Ecto neural progenitor cell (in vitro differentiated cells): ENCODE results near the gene ITK.

Source experiments
- DNase-seq: peaks from one replicate; pipeline ENCODE4 v3.0.0-alpha.2; 2018; ENCODE audit warnings: low spot score

ITK gene

DNA sequence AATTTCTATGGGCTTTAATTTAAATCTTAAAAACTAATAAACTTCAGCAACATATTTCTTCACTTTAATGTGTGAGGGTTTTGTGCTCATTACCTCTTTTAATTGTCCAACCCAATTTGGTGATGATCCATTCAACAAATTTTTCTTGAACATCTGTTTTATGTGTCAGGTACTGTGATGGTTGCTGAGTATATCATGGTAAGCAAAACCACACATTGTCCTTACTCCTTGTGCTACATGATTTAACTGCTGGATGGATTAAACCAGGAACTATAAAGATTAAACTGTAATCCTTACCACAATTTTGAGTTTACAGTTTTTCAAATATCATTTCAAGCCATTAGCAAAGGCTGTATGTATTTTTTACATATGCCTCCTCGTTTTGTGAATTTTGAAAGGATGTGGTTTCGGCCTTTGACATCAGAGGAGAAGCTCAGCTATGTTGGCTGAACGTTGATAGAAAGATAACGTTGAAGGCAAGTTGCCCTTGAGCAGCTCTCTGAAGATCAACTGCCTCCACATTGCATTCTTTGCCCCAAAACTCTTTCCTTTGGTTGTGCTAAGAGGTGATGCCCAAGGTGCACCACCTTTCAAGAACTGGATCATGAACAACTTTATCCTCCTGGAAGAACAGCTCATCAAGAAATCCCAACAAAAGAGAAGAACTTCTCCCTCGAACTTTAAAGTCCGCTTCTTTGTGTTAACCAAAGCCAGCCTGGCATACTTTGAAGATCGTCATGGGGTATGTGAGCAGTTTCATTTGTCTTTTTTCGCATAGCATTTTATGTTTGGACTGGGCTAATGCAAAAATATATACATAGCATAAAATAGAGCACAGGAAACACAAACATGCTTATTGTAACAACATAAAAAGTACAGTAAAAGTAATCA is at the start of gene ITK:
Gene ITK (plus strand): TSS at position 467 of the 891 bp plus-strand sequence. CDS start 138 bp downstream, at position 605.
- no peak for DNase-seq

DNA sequence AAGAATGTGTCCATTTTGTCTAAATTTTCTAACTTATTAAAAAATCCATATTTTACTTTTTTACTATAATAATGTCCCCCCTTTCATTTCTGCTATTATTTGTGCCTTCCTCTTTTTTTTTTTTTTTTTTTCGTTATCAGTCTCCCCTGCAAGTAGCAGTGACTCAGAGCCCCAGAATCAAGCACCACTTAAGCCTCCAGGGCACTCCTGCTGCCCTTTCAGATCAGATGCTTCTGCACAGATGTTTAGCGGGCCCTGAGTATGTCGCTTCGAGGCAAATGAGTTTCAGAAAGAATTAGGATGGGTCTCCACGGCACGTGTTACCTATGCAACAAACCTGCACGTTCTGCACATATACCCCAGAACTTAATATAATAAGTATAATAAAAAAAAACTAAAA is 49.7 kb upstream of the ITK start:
- DNase-seq = no peak

DNA sequence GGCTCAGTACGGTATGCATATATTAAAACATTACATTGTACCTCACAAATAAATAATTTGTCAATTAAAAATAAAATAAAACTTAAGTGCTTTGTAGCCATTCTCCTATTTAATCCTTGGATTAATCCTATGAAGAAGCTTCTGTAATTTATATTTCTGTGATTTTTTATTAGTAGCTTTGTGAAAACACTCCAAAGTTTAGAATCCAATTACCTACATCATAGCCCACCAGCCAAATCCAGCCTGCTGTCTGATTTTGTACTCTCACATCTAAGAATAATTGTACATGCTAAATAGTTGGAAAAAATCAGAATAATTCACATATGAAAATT is 48.4 kb upstream of the ITK start:
- no peak for DNase-seq

DNA sequence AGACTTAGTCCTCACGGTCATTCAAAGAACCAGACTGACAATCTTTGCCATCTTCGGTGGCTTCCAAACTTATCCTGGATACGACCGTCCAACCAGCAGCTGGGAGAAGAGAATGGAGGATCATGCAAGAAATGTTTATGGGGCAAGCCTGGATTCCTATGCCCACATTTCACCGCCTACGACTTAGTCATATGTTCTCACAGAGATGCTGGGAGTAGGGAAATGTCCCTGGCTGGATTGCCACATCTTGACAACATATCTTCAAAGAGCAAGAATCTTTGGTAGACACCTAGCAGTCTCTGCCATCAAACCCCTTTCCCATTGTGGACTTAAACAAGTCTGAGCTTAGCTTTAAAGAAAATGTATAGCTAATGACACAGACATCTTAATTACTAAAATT is 42.9 kb upstream of the ITK start:
- no peak for DNase-seq

DNA sequence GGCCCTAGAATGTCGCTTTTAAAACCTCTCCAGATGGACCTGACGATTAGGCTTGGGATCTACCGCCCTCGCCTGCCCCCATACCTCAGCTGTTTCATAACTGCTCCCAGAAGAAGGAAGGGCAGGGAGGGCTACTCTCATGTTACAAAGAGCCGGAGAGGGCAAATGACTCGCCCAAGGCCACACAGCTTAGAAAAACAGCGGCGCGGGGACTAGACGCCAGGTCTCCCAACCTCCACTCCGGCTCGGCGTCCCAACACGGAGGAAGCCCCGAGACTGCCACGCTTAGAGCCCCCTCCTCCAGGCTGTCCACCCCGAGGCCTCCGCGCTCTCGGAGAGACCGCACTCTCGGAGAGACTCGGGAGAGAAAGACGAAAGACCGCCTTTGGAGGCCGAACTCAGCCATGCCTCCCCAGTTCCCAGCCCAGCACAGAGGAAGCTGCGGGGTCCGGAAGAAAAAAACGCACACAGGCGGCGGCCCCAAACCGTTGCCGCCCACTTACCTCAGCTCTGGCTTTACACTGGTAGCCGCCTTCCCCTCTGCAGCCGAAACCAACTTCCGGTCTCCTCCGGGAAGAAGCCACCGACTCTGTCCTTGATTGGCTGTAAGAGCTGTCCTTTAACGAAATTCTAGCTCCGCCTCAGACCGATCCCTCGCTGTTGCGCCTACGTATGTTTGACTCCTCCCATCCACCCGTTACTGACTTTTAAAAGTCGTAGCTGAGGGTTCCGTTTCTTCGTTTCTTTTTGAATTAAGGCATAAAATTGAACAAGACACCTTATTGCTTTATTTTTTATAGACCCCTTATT is 38.1 kb upstream of the ITK start, which contains the start of gene MED7:
Gene MED7 (minus strand): TSS at position 549 of the 810 bp plus-strand sequence. CDS start 3,434 bp downstream, outside the sequence.
- DNase-seq = peak; percentile 90

DNA sequence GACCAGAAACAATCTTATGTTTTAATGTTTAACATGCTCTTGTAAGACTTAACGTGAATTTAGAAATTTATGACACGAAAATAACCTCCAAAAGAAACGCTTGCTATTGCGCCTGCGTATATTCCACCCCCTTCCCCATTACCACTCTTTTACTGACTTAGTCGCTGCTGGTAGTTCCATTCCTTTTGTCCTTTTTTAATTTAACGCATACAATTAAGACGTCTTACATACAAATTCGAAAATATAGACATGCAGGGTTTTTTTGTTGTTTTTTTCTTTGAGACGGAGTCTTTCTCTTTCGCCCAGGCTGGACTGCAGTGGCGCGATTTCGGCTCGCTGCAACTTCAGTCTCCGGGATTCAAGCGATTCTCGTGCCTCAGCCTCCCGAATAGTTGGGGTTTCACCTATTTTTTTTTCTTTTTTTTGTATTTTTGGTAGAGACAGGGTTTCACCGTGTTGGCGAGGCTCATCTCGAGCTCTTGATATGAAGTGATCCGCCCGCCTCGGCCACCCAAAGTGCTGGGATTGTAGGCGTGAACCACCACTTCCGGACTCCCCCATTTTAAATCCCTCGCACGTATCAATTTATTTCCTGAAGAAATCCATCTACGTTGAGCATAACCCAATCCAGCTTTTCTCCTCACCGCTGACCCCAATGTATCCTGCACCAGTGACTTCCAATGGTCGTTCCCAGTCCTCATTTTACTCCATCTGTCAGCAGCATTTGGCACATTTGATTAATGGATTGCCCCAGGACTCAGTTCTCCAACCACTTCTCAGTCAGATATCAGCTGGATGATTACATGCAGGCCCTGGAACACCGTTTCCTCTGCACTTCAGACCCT is 37.3 kb upstream of the ITK start:
- no peak for DNase-seq

DNA sequence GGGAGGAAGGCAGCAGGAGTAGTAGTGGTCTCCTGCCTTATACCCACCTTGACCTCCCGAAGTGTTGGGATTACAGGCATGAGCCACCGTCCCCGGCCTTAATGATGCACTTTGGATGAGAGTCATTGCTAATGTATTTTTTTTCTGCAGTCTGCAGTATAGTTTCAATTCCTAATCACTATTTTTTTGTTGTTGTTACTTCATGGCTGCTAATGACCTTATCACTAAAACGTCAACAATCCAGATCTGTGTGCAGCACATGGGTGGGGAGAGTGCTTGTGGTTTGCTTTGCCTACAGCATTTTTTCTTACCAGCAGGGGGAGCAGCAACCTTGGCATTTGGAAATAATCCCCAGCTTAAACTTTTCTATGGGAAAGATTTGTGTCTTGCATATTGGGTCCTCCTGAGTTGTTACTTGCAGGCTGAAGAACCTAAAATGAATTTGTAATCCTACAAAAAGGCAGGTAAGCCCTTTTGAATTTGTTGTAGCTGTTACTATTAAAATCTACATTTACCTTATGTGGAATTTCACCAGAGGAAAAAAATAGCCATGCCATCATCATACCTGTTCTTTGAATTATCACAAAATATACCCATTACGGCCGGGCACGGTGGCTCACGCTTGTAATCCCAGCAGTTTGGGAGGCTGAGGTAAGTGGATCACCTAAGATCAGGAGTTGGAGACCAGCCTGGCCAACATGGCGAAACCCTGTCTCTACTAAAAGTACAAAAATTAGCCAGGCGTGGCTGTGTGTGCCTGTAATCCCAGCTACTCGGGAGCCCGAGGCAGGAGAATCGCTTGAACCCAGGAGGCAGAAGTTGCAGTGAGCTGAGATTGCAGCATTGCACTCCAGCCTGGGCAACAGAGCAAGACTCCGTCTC is 31.7 kb upstream of the ITK start:
- peak; percentile 60 for DNase-seq

DNA sequence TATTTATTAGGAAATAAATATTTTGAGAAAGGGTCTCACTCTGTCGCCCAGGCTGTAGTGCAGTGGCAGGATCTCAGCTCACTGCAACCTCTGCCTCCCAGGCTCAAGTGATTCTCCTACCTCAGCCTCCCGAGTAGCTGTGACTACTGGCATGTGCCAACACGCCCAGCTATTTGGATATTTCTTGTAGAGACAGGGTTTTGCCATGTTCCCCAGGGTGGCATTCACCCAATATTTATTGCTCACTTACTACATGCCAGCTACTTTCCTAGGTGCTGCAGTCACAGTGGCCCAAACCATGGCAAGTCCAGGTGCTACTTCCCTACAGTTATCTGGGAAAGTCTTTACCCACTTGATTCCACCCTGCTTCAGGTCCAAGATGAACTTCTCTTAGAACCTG is 29.6 kb upstream of the ITK start:
- no peak for DNase-seq

DNA sequence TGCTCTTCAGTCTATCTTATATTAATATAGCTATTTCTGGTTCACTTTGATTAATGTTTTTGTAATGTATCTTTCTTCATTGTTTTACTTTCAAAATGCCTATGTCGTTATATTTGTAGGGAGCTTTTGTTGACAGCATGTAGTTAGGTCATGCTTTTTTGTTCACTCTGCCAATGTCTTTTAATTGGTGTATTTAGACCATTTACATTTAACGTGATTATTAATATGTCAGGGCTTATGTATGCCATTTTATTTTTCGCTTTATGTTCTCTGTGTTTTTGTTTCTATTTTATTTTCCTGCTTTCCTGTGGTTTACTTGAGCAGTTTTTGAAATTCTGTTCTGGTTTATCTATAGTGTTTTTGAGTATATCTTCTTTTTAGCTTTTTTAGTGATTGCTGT is 25.3 kb upstream of the ITK start:
- DNase-seq = no peak

DNA sequence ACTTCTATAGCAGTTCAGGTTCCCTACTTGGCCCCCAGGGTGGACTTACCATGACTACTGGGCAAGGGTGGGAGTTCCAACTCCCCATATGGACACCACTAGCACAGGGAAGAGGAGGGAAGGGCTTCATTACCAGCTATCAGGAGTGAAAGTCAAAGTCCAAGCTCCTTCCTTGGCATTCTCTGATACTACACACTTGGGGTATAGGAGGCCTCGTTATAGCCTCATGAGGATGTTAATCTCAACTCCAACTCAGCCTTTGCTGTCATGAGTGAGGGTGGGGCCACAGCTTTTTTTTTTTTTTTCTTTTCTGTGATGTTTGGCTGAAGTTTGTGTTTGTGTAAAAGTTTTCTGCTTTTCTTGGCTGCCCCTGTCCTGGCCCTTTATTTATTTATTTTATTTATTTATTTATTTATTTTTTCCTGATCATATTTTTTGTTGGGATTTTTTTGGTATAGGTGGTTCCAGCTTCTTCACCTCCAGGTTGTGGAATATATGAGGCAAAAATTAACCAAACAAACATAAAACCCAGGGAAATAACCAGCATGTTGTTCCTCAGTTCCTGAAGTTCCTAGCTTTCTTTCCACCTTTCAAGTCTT is 23.2 kb upstream of the ITK start:
- no peak for DNase-seq

DNA sequence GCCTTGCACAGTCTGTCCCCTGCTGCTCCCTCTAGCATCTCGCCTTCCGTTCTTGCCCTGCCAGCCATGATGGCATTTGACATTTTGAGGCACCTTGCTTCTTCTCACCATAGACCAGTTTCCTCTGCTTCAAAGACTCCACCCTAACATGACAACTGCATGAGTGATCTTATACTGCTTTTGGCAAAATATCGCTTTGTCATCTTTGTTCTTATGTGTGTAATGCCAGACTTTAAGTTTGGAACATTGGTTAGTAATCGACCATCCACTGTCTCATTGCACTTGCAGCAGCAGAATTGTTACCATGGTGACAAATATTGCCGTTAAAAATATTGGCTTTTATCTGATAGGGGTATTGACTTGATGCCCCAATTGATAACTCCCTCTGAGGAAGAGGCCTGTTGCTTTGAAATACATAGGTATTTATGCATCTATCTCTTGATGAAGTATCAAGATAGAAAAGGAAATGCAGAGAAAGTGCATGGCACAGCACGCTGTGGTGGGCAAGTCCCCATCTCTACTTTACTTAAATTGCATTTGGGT is 21.4 kb upstream of the ITK start:
- no peak for DNase-seq

DNA sequence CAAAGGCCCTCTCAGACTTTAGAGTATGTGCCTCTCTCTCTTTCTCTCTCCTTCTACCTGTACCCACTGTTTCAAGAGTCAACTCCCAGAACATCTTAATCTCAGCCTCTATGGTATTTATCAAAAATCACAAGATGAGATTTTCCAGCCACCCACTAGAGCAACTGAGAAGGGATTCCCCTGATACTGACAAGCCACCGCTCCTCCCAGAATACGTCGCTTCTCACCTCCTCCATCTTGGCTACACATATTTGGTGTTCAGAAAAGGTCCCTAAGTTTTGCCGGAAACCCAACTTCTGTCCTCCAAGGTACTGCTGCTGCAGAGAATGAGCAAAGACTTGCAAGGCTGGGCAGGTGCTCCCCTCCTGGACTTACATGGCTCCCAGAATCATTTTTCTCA is 20.6 kb upstream of the ITK start:
- no peak for DNase-seq

DNA sequence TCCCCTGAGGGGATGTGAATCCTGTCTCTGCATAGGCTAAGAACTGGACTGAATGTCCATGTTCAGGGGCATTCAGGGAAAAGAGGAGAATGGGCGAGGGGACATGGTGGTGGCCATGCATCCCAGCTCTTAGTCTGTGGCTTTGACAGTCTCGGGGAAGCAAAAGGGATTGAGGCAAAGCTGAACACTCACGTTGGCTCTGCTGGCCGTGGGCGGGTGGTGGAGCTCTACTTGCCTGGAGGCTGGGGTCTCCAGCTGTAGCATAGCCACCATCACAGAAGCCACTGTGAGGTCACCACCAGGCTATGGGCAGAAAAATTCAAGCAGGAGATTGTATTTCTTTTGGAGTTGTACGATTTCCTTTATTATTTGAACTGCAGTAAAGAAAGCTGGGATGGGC is 18.6 kb upstream of the ITK start:
- no peak for DNase-seq

DNA sequence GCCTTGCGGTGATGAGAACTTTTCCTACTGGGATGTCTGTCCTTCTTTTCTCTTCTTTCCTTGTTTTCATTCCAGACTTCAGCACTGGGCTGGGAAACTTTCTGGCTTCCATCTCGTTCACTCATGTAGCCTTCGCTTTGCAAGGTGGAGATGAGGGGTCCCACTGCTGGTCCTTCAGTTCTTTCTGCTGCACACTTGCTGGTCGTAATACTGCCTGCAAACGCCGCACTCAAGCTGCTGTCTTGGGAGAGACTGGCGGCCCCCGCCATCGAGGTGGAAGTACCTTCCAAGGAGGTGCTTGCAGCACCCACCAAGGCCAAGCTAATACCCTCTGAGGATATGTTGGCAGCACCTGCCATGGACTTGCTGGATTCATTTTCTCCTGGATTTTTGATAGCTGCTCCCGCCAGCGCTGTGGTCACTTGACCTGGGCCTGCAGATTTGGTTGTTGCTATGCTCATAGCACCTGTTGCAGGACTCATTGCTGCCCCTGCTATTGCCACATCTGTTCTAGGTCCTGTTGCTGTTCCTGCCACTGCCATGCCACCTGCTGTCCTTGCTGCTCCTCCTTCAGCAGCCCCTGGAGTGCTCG is 17.6 kb upstream of the ITK start:
- DNase-seq = no peak

DNA sequence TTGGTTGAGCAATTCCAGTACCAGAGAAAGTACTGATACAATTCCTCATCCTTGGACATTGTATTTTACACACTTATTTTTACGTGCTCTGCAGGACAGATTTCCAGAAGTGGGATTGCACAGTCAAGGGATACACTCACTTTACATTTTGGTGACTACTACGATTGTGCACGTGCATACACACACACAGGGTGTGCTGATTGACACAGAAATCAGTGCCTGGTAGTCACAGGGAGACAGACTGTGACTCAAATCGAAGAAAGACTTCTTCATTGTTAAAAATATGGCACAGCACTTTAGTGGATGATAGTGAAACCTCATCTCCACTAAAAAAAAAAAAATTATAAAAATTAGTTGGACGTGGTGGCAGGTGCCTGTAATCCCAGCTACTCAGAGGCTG is 16.1 kb upstream of the ITK start:
- DNase-seq = no peak

DNA sequence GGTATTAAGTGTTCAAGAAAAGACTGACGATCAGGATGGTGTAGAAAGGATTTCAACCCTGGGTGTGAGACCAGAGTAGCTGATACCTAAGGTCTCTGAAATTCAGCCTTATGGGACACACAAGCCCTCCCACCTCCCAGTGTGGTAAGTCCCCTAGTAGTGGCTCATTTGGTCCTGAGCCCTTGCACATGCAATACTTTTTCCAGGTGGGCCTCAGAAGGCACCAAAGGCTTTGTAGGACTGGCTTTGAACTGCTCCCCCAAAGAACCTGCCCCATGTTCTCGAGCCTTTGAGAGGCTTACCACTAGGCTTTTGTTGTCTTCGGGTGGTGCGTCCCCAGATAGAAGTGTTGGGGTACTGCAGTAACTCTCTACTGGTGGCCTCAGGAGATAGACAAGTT is 15.4 kb upstream of the ITK start:
- DNase-seq = no peak

DNA sequence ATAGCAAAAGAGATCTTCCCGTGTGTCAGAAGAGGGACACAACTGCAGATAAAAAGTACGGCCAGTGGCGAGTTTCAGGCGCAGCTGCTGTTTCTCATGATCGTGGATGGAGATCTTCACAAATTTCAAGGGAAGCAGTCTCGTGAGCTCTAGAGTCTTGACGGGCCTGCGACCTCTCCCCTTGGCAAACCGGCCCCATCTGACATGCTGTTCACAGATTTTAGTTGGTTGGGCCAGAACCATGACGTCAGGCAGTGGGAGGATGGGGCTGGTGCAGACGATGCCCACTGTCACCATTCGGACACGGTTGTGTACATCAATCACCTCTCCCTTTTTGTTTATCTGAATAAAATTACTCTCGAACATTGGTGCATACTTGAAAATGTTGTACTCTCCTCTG is 15.0 kb upstream of the ITK start:
- no peak for DNase-seq

DNA sequence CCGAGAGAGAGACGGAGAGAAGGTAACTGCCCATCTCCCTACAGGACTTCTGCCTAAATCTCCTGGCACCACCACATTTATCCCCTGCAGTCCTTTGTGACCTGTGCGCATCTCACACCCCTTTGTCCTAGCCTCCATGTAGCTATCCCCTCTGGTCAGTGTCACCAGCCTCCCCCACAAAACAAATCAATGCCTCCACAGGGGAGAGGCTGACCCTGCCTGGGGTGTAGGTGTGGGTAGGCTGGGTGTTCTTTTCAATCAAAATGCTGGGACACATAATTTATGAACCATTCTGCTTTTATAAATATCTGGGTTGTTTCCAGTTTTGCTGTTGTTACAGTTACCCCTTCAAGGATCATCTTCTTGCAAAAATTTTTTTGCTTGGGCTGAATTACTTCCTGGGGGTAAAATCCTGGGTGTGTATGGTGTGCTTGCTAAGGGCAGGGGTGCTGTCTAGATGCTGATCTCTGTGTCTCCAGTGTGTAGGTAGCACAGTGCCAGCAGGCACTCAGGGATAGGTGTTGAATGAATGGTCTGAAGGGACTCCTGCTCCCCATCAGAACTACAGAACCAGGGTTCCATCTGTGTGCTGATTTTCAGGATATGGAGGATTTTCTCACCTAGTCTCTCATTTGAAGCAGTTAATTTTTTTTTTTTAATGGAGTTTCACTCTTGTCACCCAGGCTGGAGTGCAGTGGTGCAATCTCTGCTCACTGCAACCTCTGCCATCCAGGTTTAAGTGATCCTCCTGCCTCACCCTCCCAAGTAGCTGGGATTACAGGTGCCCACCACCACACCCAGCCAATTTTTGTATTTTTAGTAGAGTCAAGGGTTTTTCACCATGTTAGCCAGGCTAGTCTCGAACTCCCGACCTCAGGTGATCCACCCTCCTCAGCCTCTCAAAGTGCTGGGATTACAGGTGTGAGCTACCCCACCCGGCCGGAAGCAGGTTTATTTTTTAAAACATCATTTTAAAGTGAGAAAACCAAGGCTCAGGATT is 14.1 kb upstream of the ITK start, which contains the start of gene GARIN3:
Gene GARIN3 (minus strand): TSS at position 51 of the 1,000 bp plus-strand sequence. CDS start 96 bp downstream, outside the sequence.
- no peak for DNase-seq

DNA sequence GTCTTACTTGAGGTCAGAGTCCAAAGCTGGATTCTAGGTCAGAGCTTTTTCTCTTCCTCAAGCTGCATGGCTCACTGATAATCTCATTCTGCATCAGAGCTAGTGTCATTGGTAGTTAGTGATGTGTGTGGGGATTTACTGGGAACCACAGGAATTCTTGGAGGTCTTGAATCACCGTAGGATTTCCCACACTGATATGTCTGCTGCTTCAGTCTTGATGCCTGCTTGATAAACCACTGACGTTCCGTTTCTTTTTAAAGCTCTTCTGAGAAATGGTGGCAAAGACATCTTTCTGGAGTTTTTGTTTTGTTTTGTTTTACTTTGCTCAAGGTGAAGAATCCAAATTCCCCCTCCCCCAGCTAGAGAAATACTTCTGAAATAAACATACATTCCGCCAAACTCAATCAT is 13.4 kb upstream of the ITK start:
- DNase-seq = no peak
